Glutamatergic neuron (in vitro differentiated cells): Measurements from ENCODE around the gene PHRF1. TPM values are rescaled to one million over a fixed set of nuclear protein-coding genes. Genes with fewer than 3 reads are reported as not detected.

Source experiments
- DNase-seq: peaks from one replicate; pipeline ENCODE4 v3.0.0; 2022
- H3K27ac Mint-ChIP-seq: one replicate; pipeline ENCODE4 v1.8.0; 2020; ENCODE audit warnings: mild to moderate bottlenecking, mixed read lengths, inconsistent platforms; ENCODE audit not compliant: unreplicated experiment
- H3K27me3 Mint-ChIP-seq: one replicate; pipeline ENCODE4 v1.8.0; 2020; ENCODE audit warnings: mild to moderate bottlenecking, moderate library complexity, mixed read lengths, inconsistent platforms; ENCODE audit not compliant: unreplicated experiment
- H3K36me3 Mint-ChIP-seq: one replicate; pipeline ENCODE4 v1.8.0; 2020; ENCODE audit warnings: mild to moderate bottlenecking, mixed read lengths, inconsistent platforms; ENCODE audit not compliant: unreplicated experiment
- H3K4me1 Mint-ChIP-seq: one replicate; pipeline ENCODE4 v1.8.0; 2020; ENCODE audit warnings: mild to moderate bottlenecking, low read depth, mixed read lengths, inconsistent platforms; ENCODE audit not compliant: unreplicated experiment
- H3K4me3 Mint-ChIP-seq: one replicate; pipeline ENCODE4 v1.8.0; 2020; ENCODE audit warnings: mild to moderate bottlenecking, mixed read lengths, inconsistent platforms; ENCODE audit not compliant: unreplicated experiment
- H3K9me3 Mint-ChIP-seq: one replicate; pipeline ENCODE4 v1.8.0; 2020; ENCODE audit warnings: mild to moderate bottlenecking, moderate library complexity, mixed read lengths, inconsistent platforms; ENCODE audit not compliant: unreplicated experiment
- CTCF ChIP-seq: fragments of 200-600 bp; sonication (generic); IDR thresholded peaks from one replicate; pipeline ENCODE4 v1.5.0; 2021; ENCODE audit not compliant: partially characterized antibody, unreplicated experiment
- total RNA-seq: library from RNA; stranded (reverse); fragmentation: NEBNext Ultra II Directional; extraction: Animal tissue kit (Norgen Biotek cat#: 25700); gene quantifications from one replicate; pipeline ENCODE4 v1.2.1, GENCODE V29; 2021; ENCODE audit not compliant: unreplicated experiment

The PHRF1 gene
- total RNA-seq, 1 donor from 2014 or later = 41.6 TPM

DNA sequence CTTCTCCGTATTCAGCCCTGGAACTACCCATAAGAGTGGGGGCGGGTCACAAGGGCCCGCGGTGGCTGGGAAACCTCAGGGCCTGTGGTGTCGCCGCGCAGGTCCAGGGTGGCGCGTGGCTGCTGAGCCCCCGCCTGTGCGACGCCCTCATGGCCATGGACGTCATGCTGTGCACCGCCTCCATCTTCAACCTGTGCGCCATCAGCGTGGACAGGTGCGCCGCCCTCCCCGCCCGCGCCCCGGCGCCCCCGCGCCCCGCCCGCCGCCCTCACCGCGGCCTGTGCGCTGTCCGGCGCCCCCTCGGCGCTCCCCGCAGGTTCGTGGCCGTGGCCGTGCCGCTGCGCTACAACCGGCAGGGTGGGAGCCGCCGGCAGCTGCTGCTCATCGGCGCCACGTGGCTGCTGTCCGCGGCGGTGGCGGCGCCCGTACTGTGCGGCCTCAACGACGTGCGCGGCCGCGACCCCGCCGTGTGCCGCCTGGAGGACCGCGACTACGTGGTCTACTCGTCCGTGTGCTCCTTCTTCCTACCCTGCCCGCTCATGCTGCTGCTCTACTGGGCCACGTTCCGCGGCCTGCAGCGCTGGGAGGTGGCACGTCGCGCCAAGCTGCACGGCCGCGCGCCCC, 63.2 kb downstream of the PHRF1 start:
- Mint-ChIP-seq H3K4me1 (peaks cover 5% of the 10 kb centered on the region), H3K4me3 (no peak overlapping the region), H3K9me3 (peaks cover 8% of the 10 kb centered on the region), H3K36me3 (no peaks in the 10 kb centered on the region), H3K27ac (no peak overlapping the region), H3K27me3 (peaks cover 19% of the 10 kb centered on the region)
- no peak for DNase-seq
- no peak for TF ChIP-seq CTCF

GRCh38 chr11:640021-640706, 63.9 kb downstream of the PHRF1 start:
- H3K4me3 Mint-ChIP-seq = no peak overlapping the region
- peaks cover 9% of the 10 kb centered on the region for H3K9me3 Mint-ChIP-seq
- no peak for TF ChIP-seq CTCF
- peaks cover 18% of the 10 kb centered on the region for H3K27me3 Mint-ChIP-seq
- peaks cover 5% of the 10 kb centered on the region for H3K4me1 Mint-ChIP-seq
- H3K36me3 Mint-ChIP-seq = no peaks in the 10 kb centered on the region
- no peak for DNase-seq
- H3K27ac Mint-ChIP-seq = no peak overlapping the region

DNA sequence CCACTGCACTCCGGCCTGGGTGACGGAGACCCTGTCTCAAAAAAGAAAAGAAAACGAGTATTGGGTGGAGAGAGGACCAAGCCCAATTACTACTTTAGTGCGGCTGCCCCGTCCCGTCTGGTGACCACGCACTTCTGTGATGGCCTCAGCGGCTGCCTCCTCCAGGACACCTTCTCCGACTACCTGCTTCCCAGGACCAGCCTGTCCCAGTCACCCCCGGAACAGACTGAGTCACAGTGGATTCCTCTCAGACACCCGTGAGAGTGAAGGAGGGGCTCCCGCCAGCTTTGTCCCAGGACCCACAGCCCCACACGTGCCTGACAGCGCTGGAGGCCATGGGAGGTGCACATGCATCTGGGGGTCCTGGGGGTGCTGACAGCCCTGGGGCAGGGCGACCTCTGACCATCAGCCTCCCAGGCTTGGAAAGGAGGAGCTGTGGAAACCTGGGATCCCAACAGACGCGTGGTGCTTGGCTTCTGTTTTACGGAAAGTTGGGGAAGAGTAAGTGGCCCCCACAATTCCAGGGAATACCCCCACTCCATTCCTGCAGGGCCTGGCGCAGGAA, 65.6 kb downstream of the PHRF1 start:
- DNase-seq = no peak

DNA sequence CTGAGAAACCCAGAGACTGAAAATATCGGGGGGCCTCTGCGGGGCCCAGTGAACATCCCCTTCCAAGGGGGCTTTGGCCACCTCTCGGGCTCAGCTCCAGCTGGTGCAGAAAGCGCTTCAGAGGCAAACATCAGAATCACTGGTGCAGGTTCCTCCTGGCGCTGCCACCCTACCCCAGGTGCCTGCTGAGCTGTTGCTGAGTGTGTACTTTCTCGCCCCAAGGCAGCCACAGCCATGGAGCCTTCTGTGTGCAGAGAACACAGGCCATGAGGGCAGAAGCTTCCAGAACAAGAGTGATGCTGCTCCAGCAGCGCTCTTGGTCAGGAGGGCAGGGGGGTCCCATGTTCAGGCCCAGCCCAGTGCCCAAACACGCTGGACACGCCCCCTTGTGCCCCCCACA, 67.1 kb downstream of the PHRF1 start:
- Mint-ChIP-seq H3K4me1 (peaks cover 5% of the 10 kb centered on the region), H3K4me3 (no peak overlapping the region), H3K27ac (no peak overlapping the region), H3K27me3 (peaks cover 8% of the 10 kb centered on the region), H3K36me3 (no peaks in the 10 kb centered on the region), H3K9me3 (peaks cover 9% of the 10 kb centered on the region)
- no peak for DNase-seq
- TF ChIP-seq CTCF = no peak

More for the DNA sequence above, 65.6 kb downstream of the PHRF1 start:
- peaks cover 13% of the 10 kb centered on the region for H3K27me3 Mint-ChIP-seq
- no peaks in the 10 kb centered on the region for H3K36me3 Mint-ChIP-seq
- TF ChIP-seq CTCF = no peak
- peaks cover 8% of the 10 kb centered on the region for H3K4me1 Mint-ChIP-seq
- no peak overlapping the region for H3K27ac Mint-ChIP-seq
- H3K9me3 Mint-ChIP-seq = peaks cover 9% of the 10 kb centered on the region
- no peak overlapping the region for H3K4me3 Mint-ChIP-seq
